CD4-positive, CD25-positive, alpha-beta regulatory T cell (primary cell): ENCODE measurements around the gene CDC42EP1. TPM values are rescaled to one million over a fixed set of nuclear protein-coding genes. Genes with fewer than 3 reads are reported as not detected.

Experiments used
- ATAC-seq, 2 donors: fragments of 150-1000 bp; cut with Tn5 transposase; one replicate each; pipeline ENCODE4 v1.10.0; 2021; ENCODE audit warnings: low read depth in 2 of 2, moderate number of reproducible peaks in 2 of 2, moderate library complexity in 1 of 2
- DNase-seq, 3 donors: peaks; one replicate each; pipeline versions ENCODE4 v3.0.0 to v3.0.0-alpha.2; 2012 to 2022; ENCODE audit warnings: mixed read lengths in 1 of 3
- H3K27ac ChIP-seq: one replicate; pipeline ENCODE4 v1.7.0; 2013; ENCODE audit warnings: mild to moderate bottlenecking, low read length; ENCODE audit not compliant: insufficient read depth, poor library complexity, severe bottlenecking
- H3K27me3 ChIP-seq: one replicate; pipeline ENCODE4 v1.7.0; 2013; ENCODE audit warnings: low read length; ENCODE audit not compliant: control insufficient read depth, insufficient read depth
- H3K36me3 ChIP-seq: one replicate; pipeline ENCODE4 v1.7.0; 2013; ENCODE audit warnings: mild to moderate bottlenecking, low read length, moderate library complexity; ENCODE audit not compliant: control insufficient read depth, insufficient read depth
- H3K4me1 ChIP-seq: 2 replicates; pipeline ENCODE4 v1.7.0; 2013; ENCODE audit warnings: mild to moderate bottlenecking, low read length; ENCODE audit not compliant: insufficient read depth, control insufficient read depth, poor library complexity, severe bottlenecking
- H3K4me3 ChIP-seq: one replicate; pipeline ENCODE4 v1.7.0; 2013; ENCODE audit warnings: low read depth, mild to moderate bottlenecking, low read length, moderate library complexity
- H3K9me3 ChIP-seq, 2 experiments: 1 replicate in 1 of 2; 2 replicates in 1 of 2; pipeline ENCODE4 v1.7.0; 2013; ENCODE audit warnings: low read length in 2 of 2, mild to moderate bottlenecking in 1 of 2, moderate library complexity in 1 of 2; ENCODE audit not compliant: control insufficient read depth in 2 of 2
- H3K27ac Mint-ChIP-seq, 3 donors: one replicate each; pipeline ENCODE4 v1.8.0; 2020 to 2022; ENCODE audit warnings: mild to moderate bottlenecking in 3 of 3, mixed read lengths in 3 of 3, moderate library complexity in 2 of 3
- H3K27me3 Mint-ChIP-seq: one replicate; pipeline ENCODE4 v1.8.0; 2022; ENCODE audit warnings: mild to moderate bottlenecking, mixed read lengths
- H3K36me3 Mint-ChIP-seq: one replicate; pipeline ENCODE4 v1.8.0; 2020; ENCODE audit warnings: mixed read lengths
- H3K4me1 Mint-ChIP-seq, 4 donors: one replicate each; pipeline ENCODE4 v1.8.0; 2020 to 2022; ENCODE audit warnings: mixed read lengths in 4 of 4, mild to moderate bottlenecking in 1 of 4
- H3K4me3 Mint-ChIP-seq, 4 donors: one replicate each; pipeline ENCODE4 v1.8.0; 2020 to 2022; ENCODE audit warnings: mild to moderate bottlenecking in 4 of 4, mixed read lengths in 4 of 4, moderate library complexity in 3 of 4
- H3K9me3 Mint-ChIP-seq, 7 donors: one replicate each; pipeline ENCODE4 v1.8.0; 2020 to 2022; ENCODE audit warnings: mixed read lengths in 7 of 7, mild to moderate bottlenecking in 3 of 7, moderate library complexity in 2 of 7
- polyA plus RNA-seq, 4 donors: library from polyadenylated mRNA; unstranded; fragments of 300-500 nt; fragmentation: Illumina TruSeq; gene quantifications; one replicate each; pipeline ENCODE4 v1.2.3, GENCODE V29; 2021
- total RNA-seq: library from RNA; stranded (reverse); gene quantifications from one replicate; pipeline ENCODE4 v1.2.3, GENCODE V29; 2022

CDC42EP1 gene
- total and polyA plus RNA-seq, 5 donors from 2014 or later = not detected

- no peaks in the 10 kb centered on the region for H3K36me3 ChIP-seq
- Mint-ChIP-seq H3K27me3 (peaks cover 78% of the 10 kb centered on the region), H3K4me3 (peak within 1 kb of the TSS; percentile 64 to 87 (median 74)), H3K27ac (no peak within 1 kb of the TSS), H3K9me3 (no peaks in the 10 kb centered on the region), H3K36me3 (no peaks in the 10 kb centered on the region), H3K4me1 (peaks cover 0 to 10% (median 6%) of the 10 kb centered on the region in 4 donors)
- DNase-seq (no peak), ATAC-seq (peak; percentile 31 to 41)
- peaks cover 15% of the 10 kb centered on the region for H3K27me3 ChIP-seq
- peaks cover 8% of the 10 kb centered on the region for H3K4me1 ChIP-seq
- no peak within 1 kb of the TSS for H3K4me3 ChIP-seq
- no peak within 1 kb of the TSS for H3K27ac ChIP-seq
- no peaks in the 10 kb centered on the region for H3K9me3 ChIP-seq
Observed at GRCh38 chr22:37519268-37520195, 40.7 kb upstream of the CDC42EP1 start, which contains the start of gene CARD10. CARD10 (minus strand) TSS chr22:37519415; CDS start chr22:37519200, 215 bp downstream.

- no peak overlapping the region for H3K4me3 ChIP-seq
- no peaks in the 10 kb centered on the region for H3K9me3 ChIP-seq
- DNase-seq (no peak), ATAC-seq (no peak)
- peaks cover 15% of the 10 kb centered on the region for H3K27me3 ChIP-seq
- H3K4me1 Mint-ChIP-seq = peaks cover 0 to 10% (median 6%) of the 10 kb centered on the region in 4 donors
- H3K9me3 Mint-ChIP-seq = no peaks in the 10 kb centered on the region
- H3K36me3 Mint-ChIP-seq = no peaks in the 10 kb centered on the region
- H3K36me3 ChIP-seq = no peaks in the 10 kb centered on the region
- no peak overlapping the region for H3K27ac Mint-ChIP-seq
- H3K27me3 Mint-ChIP-seq = peaks cover 73% of the 10 kb centered on the region
- H3K4me1 ChIP-seq = peaks cover 8% of the 10 kb centered on the region
- no peak overlapping the region for H3K27ac ChIP-seq
- peak overlapping the region in 3 of 4 donors; percentile 11 to 62 (median 26) for H3K4me3 Mint-ChIP-seq
Observed at GRCh38 chr22:37520776-37521191, 39.5 kb upstream of the CDC42EP1 start.

GRCh38 chr22:37521236-37521739 lies 39.0 kb upstream of the CDC42EP1 start:
- peaks cover 8% of the 10 kb centered on the region for H3K4me1 ChIP-seq
- no peaks in the 10 kb centered on the region for H3K36me3 Mint-ChIP-seq
- no peak overlapping the region for H3K27ac ChIP-seq
- peaks cover 74% of the 10 kb centered on the region for H3K27me3 Mint-ChIP-seq
- H3K27me3 ChIP-seq = peaks cover 15% of the 10 kb centered on the region
- no peaks in the 10 kb centered on the region for H3K9me3 ChIP-seq
- H3K4me1 Mint-ChIP-seq = peaks cover 0 to 10% (median 6%) of the 10 kb centered on the region in 4 donors
- H3K4me3 ChIP-seq = no peak overlapping the region
- ATAC-seq = no peak
- peak overlapping the region in 1 of 3 donors; percentile 15 for H3K27ac Mint-ChIP-seq
- no peaks in the 10 kb centered on the region for H3K36me3 ChIP-seq
- H3K4me3 Mint-ChIP-seq = peak overlapping the region; percentile 2 to 56 (median 46)
- no peak for DNase-seq
- H3K9me3 Mint-ChIP-seq = no peaks in the 10 kb centered on the region

- H3K27me3 ChIP-seq = peaks cover 15% of the 10 kb centered on the region
- H3K4me3 Mint-ChIP-seq = no peak overlapping the region
- H3K4me1 ChIP-seq = peaks cover 8% of the 10 kb centered on the region
- H3K9me3 Mint-ChIP-seq = no peaks in the 10 kb centered on the region
- H3K9me3 ChIP-seq = no peaks in the 10 kb centered on the region
- ATAC-seq (no peak), DNase-seq (no peak)
- H3K27me3 Mint-ChIP-seq = peaks cover 67% of the 10 kb centered on the region
- H3K36me3 ChIP-seq = no peaks in the 10 kb centered on the region
- H3K36me3 Mint-ChIP-seq = no peaks in the 10 kb centered on the region
- H3K27ac ChIP-seq = no peak overlapping the region
- peaks cover 0 to 10% (median 6%) of the 10 kb centered on the region in 4 donors for H3K4me1 Mint-ChIP-seq
- H3K4me3 ChIP-seq = no peak overlapping the region
- H3K27ac Mint-ChIP-seq = no peak overlapping the region
Observed at GRCh38 chr22:37522482-37522881, 37.8 kb upstream of the CDC42EP1 start.

- H3K27ac Mint-ChIP-seq = peak overlapping the region in 1 of 3 donors; percentile 86
- H3K9me3 Mint-ChIP-seq = peaks cover 0 to 3% (median 0%) of the 10 kb centered on the region in 7 donors
- H3K4me3 Mint-ChIP-seq = no peak overlapping the region
- Histone ChIP-seq H3K9me3 (no peaks in the 10 kb centered on the region), H3K27ac (no peak overlapping the region), H3K4me3 (no peak overlapping the region), H3K4me1 (no peaks in the 10 kb centered on the region), H3K36me3 (no peaks in the 10 kb centered on the region), H3K27me3 (peaks cover 13% of the 10 kb centered on the region)
- H3K27me3 Mint-ChIP-seq = peaks cover 60% of the 10 kb centered on the region
- no peak for ATAC-seq
- DNase-seq = no peak
- peaks cover 0 to 6% (median under 1%) of the 10 kb centered on the region in 4 donors for H3K4me1 Mint-ChIP-seq
- H3K36me3 Mint-ChIP-seq = no peaks in the 10 kb centered on the region
Observed at GRCh38 chr22:37525073-37525745, 35.1 kb upstream of the CDC42EP1 start.

GRCh38 chr22:37525746-37526350 lies 34.4 kb upstream of the CDC42EP1 start:
- Histone ChIP-seq H3K27ac (no peak overlapping the region), H3K4me3 (no peak overlapping the region), H3K27me3 (peaks cover 9% of the 10 kb centered on the region), H3K36me3 (no peaks in the 10 kb centered on the region), H3K9me3 (no peaks in the 10 kb centered on the region), H3K4me1 (no peaks in the 10 kb centered on the region)
- ATAC-seq (no peak), DNase-seq (no peak)
- Mint-ChIP-seq H3K27ac (no peak overlapping the region), H3K4me1 (peaks cover 0 to 6% (median under 1%) of the 10 kb centered on the region in 4 donors), H3K36me3 (no peaks in the 10 kb centered on the region), H3K9me3 (peaks cover 0 to 3% (median 0%) of the 10 kb centered on the region in 7 donors), H3K27me3 (peaks cover 56% of the 10 kb centered on the region), H3K4me3 (no peak overlapping the region)

GRCh38 chr22:37526376-37526775 lies 33.9 kb upstream of the CDC42EP1 start:
- peaks cover 56% of the 10 kb centered on the region for H3K27me3 Mint-ChIP-seq

More at GRCh38 chr22:37526376-37526775, 33.9 kb upstream of the CDC42EP1 start:
- Mint-ChIP-seq H3K27ac (no peak overlapping the region), H3K4me1 (peaks cover 0 to 5% (median under 1%) of the 10 kb centered on the region in 4 donors), H3K36me3 (no peaks in the 10 kb centered on the region), H3K9me3 (peaks cover 0 to 3% (median 0%) of the 10 kb centered on the region in 7 donors), H3K4me3 (no peak overlapping the region)
- Histone ChIP-seq H3K27me3 (peaks cover 9% of the 10 kb centered on the region), H3K4me1 (no peaks in the 10 kb centered on the region), H3K27ac (no peak overlapping the region), H3K4me3 (no peak overlapping the region), H3K9me3 (no peaks in the 10 kb centered on the region), H3K36me3 (no peaks in the 10 kb centered on the region)
- DNase-seq (no peak), ATAC-seq (no peak)
